Posterior cingulate gyrus (tissue), 11 donors: Measurements from ENCODE around the gene CHST15.
A peak's percentile ranks its signal among the peaks of the same experiment; 100 is the strongest.
"Not testable (repeated sequence)": the region's sequence is repeated elsewhere in the genome, so short reads cannot be mapped to it uniquely, and the experiment has no call there.

ENCODE experiments used
- DNase-seq, 10 donors: peaks; one replicate each; pipeline versions ENCODE4 v3.0.0 to v3.0.0-alpha.2; 2020 to 2021; ENCODE audit warnings: mixed read lengths in 3 of 10
- intact Hi-C: fragments of 100-400 bp; cut with DNase I; formaldehyde crosslinking; loops from one replicate; pipeline ENCODE4 v1.15.1; 2023

Gene CHST15

DNA sequence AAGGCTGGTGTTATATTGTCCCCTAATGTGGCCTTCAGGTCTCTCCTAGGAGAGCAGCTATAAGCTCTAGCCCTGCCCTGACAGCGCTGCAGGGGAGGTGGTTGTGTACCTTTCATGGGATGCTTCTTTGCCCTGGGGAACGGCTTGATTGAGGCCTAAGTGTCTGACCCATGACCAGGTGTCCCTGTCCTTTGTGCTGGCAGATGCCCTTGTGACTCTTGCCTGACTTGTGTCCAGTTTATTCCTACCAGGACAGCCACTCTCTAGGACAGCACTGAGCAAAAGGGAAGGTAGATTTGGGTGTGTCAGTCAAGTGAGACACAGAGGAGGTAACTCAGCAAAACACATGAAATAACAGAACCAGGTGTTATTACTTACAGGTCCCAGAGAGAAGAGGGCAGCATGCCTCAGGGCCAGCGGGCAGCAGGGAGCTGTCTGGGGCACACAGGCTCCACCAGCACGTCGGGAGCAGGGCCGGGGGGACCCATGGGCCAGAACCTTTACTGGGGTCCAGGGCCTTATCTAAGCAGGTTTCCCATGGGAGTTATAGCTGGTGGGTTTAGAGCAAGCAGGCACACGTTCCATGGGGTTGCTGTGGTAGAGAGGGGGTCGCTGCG is 10.7 kb upstream of the CHST15 start:
- DNase-seq: peak in 2 of 10 donors; percentile 6 to 24
- intact Hi-C loops: no loop called here

DNA sequence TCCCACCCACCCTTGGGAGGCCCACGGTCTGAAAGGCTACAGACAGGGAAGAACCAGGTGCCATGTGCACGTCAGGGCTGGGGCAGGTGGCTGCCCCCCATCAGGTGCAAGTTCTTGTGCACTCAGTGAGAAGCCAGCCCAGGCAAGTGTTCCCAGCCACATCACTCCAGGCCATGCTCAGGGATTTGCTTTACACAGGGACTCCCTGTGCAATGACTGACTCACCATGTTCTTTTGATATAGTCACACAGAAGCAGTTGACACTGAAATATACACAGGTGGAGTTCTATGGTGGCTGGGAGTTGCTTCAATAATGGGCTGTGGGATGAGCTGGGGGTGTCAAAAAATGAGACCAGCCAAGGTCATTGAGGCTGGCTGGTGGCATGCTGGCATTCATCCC is 8.0 kb upstream of the CHST15 start:
- DNase-seq: no peak
- intact Hi-C loops: no loop called here

DNA sequence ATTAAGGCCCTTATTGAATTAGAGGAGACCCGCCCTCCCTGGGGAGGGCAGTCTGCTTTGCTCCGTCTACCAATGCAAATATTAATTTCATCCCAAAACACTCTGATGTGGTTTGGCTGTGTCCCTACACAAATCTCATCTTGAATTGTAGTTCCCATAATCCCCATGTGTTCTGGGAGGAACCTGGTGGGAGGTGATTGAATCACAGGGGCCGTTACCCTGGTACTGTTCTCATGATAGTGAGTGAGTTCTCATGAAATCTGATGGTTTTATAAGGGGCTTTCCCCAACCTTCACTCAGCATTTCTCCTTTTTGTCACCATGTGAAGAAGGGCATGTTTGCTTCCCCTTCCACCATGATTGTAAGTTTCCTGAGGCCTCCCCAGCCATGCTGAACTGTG is 7.3 kb upstream of the CHST15 start:
- DNase-seq, intact Hi-C loops: not testable (repeated sequence)

DNA sequence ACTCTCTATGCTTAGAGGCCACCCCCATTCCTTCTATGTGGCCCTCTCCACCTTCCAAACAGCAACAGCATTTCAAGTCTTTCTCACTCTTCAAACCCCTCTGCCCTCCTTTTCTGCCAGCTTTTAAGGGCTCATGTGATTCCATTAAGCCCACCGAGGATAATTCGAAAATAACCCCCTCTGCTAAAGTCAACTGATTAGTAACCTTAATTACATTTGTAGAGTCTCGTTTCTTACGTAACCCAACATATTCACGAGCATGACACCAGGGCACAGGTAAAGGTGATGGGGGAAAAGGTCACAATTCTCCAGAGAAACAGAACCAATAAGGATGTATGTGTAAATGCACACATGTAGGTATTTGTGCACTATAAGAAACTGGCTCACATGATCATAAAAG is 6.7 kb upstream of the CHST15 start:
- intact Hi-C loops: no loop called here
- DNase-seq: no peak

DNA sequence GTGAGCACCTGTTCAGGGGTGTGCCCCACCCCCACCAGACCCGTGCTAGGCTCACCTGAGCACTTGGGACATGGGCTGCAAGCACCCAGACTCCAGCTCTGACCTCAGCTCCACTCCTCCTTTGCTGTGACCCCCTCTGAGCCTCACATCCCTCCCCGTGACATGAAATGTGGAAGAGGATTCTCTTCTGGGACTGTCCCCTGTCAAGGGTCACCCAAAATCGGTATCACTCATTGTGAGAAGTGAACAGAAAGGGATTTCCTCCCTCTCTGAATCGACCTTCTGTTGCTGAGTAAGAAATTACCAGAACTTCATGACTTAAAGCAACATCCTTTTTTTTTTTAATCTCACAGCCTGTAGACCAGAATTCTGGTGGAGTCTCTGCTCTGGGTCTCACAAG is 6.2 kb upstream of the CHST15 start:
- no peak for DNase-seq
- intact Hi-C loops: no loop called here

DNA sequence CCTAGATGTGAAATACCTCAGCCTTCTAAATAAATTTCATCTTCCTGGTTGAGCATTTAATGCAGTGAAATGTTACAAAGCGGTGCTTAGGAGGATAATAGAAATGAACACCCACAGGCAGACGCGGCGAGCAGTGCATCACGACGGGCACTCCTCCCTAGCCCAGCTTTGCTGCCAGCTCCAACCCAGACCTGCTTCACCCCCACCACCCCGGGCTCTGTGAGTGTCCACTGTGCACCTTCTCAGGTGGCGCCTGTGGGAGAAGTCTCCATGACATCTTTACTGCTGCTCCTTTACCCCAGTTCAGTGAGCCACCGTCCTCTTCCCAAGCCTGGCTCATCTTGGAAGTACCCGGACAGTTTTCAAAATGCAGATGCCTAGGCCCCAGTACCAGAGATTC is 5.2 kb upstream of the CHST15 start:
- DNase-seq: peak in 1 of 10 donors; percentile 73
- intact Hi-C loops: no loop called here

DNA sequence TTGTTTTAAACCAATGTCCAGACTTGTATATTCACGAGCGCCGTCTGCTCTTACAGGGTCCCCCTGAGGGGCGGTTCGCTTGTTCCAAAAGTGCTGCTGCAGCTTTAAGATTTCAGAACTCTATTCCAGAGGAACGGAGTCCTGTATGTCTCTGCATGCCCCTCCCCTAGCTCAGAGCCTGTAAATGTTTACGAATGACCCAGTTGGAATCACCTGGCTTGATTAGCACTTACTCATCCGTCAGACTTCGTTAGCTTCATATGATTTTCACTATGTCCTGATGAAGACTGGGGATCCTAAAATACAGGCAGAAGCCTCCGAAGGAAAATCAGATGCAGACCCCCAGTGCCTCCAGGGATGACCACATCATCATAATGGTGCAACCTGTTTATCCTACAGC is 4.5 kb upstream of the CHST15 start:
- intact Hi-C loops: no loop called here
- DNase-seq: peak in 1 of 10 donors; percentile 15

DNA sequence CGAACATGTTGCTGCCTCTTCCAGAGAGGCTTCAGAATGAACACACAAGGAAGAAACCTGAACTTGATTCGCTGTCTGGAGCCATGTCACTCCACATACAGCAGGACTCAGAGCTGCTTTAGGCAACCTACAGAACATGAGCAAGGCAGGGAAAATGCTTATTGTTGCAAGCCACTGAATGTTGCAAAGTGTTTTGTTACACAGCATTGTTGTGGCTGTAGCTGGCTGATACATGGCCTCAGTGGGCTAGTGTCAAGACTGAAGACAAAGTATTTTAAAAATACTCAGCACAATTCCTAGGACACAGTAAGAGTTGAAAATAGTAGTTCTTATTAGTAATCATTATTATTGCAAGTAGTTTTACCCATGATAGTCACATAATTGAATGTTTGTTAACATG is 3.1 kb upstream of the CHST15 start:
- intact Hi-C loops: no loop called here

DNA sequence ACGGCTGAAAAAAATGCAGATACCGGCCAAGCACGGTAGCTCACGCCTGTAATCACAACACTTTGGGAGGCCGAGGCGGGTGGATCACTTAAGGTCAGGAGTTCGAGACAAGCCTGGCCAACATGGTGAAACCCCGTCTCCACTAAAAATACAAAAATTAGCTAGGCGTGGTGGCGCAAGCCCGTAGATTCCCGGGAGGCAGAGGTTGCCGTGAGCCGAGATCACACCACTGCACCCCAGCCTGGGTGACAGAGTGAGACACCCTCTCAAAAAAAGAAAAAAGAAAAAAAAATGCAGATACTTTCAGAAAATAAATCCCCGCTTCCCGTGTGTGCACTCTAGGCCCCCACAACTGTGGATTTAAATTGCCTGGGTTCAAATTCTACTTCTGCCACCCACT is 2.4 kb upstream of the CHST15 start:
- DNase-seq, intact Hi-C loops: not testable (repeated sequence)

More for the DNA sequence above, 3.1 kb upstream of the CHST15 start:
- DNase-seq: no peak

DNA sequence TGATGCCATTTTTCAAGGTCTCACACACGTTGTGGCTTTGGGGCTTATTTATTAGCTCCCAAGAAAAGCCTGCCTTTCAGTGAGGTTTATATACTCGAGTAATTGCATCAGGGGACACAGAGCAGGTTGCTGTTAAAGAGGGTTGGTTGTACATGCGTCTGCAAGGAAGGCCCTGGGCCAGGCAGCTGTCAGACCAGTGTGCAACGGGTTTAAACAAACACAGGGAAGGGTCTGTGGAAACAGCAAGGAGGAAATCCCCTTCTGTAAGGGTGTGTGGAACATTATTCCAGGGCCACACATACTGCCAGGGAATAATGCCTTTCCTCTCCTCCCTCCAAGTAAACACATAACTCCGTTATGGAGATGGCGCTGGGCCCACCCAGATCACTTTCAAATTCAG is 1.7 kb upstream of the CHST15 start:
- intact Hi-C loops: no loop called here
- peak in 1 of 10 donors; percentile 30 for DNase-seq

DNA sequence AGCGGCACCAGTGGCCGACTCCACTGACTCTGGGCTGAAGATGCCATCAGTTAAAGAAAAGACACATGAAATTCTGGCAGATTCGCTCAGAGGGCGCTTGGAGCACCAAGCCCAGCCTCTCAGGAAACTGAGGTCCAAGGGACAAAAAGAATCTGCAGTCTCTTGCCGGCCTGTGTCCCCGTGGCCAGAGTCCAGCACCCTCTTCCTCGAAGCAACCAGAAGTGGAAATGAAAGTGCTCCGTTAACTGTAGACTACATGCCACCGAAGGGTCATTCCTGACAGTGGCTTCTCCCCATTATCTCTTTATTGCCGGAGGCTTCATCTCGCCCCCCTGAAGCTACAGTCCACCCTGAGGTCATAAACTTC is 1.0 kb upstream of the CHST15 start:
- intact Hi-C loops: loop anchor here (5.0 kb wide), 1 partner anchor 97 kb away; no protein-coding TSS in a partner anchor
- peak in 1 of 10 donors; percentile 63 for DNase-seq

DNA sequence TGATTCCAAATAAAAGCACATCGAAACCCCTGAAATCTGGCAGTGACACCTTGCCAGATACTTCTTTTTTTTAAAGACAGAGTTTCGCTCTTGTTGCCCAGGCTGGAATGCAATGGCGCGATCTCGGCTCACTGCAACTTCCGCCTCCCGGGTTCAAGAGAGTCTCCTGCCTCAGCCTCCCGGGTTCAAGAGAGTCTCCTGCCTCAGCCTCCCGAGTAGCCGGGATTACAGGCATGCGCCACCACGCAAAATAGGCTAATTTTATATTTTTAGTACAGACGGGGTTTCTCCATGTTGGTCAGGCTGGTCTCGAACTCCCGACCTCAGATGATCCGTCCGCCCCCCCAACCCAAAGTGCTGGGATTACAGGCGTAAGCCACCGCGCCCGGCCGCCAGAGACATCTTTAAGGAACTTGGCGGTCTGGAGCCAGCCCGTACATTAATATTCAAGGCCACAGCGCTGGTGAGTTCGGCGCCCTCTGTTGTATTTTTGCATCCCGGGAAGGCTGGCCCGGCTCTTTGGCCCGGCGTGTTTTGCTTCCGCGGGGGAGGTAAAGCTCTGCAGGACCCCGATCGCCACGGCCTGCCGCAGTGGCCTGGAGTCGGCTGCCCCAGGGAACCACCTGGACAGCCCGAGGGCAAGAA is 498 bp upstream of the CHST15 start:
- peak in 4 of 10 donors; percentile 40 to 88 (median 76) for DNase-seq
- intact Hi-C loops: loop anchor here (5.0 kb wide), 1 partner anchor 97 kb away; no protein-coding TSS in a partner anchor

DNA sequence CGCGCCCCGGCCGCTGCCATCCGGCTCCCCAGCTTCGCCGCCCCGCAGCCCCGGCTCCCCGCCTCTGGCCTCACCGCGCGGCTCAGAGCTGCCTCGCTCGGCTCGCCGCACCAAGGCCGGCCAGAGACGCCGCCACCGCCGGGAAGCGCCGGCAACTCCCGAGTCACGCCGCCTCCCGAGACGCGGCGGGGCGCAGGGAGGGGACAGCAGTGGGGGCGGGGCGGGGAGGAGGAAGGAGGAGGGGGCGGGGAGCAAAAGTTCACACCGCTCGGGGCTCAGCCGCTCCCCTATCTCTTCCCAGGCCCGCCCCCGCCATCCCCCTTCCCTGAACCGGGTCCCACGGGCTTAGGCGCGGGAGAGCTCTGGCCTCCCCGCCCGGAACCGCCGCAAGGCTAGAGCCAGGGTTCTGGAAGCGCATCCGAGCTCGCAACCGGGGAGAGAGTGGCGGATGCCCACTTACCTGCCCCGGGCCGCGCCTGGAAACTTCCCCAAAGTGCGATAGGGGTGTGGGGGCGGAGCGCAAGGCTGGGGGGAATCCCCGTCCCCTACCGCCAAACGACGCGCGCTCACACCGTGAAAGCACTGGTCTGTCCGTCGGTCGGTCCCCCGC is 1.0 kb downstream of the CHST15 start:
- intact Hi-C loops: loop anchor here (5.0 kb wide), 1 partner anchor 95 kb away; no protein-coding TSS in a partner anchor
- peak in 4 of 10 donors; percentile 37 to 90 (median 86) for DNase-seq

DNA sequence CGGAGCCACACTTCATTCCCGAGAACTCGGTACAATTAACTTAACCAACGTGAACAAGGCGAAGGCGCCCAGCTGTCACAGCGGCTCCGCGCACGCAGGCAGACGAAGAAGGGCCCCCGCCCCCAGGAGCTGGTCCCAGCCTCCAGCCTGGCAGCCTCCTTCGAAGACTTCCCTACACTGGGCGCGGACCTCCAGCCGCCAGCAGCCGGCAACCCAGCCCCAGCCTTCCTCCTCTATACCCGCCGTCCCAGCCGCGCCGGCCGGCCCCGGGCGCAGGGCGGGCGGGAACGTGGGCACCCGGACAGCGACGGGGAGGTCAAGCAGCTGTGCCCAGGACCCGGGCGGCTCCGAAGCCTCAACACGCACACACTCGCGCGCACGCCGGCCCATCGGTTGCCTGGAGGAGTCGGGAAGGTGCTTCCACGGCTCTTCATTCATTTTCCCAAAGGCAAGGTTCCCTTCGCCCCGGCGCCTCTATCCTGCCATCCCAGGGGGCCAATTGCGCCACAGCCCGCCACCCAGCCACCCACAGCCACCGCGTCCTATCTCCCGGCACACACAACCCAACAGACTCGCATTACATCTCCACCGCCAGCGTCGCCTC is 1.6 kb downstream of the CHST15 start:
- intact Hi-C loops: loop anchor here (5.0 kb wide), 1 partner anchor 94 kb away; no protein-coding TSS in a partner anchor
- DNase-seq: peak in 9 of 10 donors; percentile 29 to 94 (median 64)

DNA sequence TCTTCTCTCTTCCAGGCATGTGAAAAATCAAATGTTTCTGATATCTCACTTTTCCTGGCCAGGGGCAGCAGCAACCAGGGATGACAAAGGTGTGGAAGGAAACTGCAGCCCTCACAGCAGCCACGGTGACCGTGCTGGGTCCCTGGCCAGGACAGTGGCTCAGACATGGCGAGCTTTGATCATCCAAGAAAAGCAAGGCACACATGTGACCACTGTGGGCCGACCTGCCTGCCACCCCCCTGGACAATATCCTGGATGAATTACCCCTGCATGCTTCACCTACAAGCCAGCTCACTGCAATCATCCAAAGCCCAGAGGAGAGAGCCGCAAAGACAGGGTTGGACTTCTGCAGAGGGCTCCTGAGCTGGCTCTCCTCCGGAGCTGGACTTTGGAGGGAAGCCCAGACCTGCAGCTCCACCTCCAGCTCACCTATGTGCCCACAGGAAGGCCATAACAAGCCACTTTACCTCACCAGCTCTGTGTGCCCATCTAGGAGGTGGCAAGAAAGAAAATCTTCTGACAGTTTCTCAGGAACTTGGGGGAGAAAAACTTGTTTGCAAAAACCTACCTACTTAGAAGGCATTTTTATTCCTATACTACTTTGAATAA is 2.7 kb downstream of the CHST15 start:
- intact Hi-C loops: loop anchor here (5.0 kb wide), 1 partner anchor 93 kb away; no protein-coding TSS in a partner anchor
- peak in 1 of 10 donors; percentile 68 for DNase-seq

DNA sequence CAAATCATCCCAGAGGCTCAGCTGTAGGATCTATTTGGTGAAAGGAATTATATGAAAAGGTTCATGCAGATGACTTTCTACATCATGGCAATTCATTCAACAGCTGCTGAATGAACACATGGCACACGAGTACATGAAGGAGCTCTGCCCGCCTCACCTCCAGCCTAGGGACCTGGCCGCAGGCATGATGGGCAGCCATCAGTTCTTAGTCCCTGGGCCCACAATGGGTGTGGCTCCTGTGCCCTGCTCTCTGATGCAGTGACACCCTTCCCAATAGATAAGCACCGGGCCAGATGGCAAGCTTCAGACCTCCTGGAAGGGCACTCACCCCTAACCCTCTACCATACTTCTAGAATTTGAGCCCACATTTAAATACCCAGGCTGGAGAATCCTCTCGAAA is 3.5 kb downstream of the CHST15 start:
- intact Hi-C loops: loop anchor here (5.0 kb wide), 1 partner anchor 93 kb away; no protein-coding TSS in a partner anchor

DNA sequence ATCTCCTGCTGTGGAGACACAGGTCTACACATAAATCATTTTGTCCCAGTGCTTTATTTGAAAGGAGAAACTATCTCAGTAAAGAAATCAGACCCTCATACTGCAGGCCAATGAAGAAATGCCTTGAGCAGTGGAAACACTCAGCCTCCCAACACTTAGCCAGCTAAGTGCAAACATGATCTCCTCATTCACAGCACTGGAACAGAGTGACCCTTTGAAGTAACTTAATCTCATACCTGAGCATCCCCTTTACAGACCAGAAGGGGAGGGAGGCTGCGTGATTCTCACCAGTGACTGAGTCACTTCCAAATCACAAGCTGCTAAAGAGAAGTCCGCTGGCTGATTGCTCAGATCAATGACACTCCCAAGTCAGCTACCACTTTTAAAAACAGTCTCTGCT is 4.5 kb downstream of the CHST15 start:
- peak in 1 of 10 donors; percentile 15 for DNase-seq
- intact Hi-C loops: no loop called here

More for the DNA sequence above, 3.5 kb downstream of the CHST15 start:
- DNase-seq: peak in 1 of 10 donors; percentile 49

DNA sequence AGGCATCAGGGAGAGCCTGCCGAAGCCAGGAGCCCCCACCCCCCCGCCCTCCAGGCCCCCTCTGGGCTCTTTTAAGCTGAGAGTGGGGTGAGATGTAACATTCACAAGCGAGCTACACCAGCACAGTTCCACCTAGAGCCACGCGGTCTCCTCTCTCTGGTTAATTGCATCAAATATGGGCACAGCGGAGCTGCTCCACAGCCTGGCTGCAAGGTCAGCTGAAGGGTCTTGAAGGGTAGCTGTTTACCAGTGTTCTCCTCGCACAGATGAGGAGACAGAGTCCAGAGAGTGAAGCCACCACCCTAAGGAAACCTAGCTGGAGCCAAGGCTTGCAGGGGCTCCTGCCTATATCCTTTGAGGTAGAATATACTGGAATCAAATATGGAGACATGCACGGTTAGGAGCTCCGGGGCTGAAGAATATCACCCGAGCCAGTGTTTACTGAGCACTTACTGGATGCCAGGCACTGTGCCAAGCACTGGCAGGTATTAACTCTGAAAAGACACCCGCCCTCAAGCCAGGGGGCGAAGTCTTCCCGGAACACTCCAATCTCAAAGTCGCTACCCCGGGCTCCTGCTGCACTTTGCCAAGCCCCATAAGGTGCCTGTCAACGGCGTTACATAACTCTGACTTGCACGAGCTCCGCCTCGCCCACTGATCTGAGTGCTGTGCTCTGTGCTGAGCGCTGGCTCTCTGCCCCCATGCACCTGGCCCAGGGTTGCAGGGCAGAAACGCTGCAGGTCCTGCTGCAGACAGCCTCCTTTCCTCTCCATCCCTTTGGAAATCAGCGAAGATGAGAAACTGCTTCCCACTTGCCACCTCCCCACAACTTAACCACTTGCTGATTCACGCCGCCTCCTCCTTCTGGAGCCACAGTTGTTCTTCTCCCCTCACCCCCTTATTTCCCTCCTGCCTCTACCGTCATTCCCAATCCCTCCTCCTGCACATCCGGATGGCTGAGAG is 5.4 kb downstream of the CHST15 start:
- DNase-seq: peak in 8 of 10 donors; percentile 52 to 94 (median 64)

More for the DNA sequence above, 5.4 kb downstream of the CHST15 start:
- intact Hi-C loops: no loop called here
